HG02798 (cell line): ENCODE measurements around the gene REEP1.
"Not testable (repeated sequence)": the region's sequence is repeated elsewhere in the genome, so short reads cannot be mapped to it uniquely, and the experiment has no call there.

Experiments used
- ATAC-seq: cut with Tn5 transposase; IDR thresholded peaks from one replicate; pipeline ENCODE4 v1.9.1; 2021; ENCODE audit warnings: mild to moderate bottlenecking; ENCODE audit not compliant: unreplicated experiment, poor library complexity

REEP1 gene

GRCh38 chr2:86228574-86228973 is 108.9 kb downstream of the REEP1 start:
- not testable (repeated sequence) for ATAC-seq

GRCh38 chr2:86227685-86228084 is 109.7 kb downstream of the REEP1 start:
- ATAC-seq: no peak

- no peak for ATAC-seq
Measured at GRCh38 chr2:86226636-86227520, 110.5 kb downstream of the REEP1 start.

GRCh38 chr2:86226070-86226469 is 111.4 kb downstream of the REEP1 start:
- ATAC-seq: no peak

GRCh38 chr2:86225581-86225980 is 111.8 kb downstream of the REEP1 start:
- peak; percentile 59 for ATAC-seq

GRCh38 chr2:86224645-86225355 is 112.6 kb downstream of the REEP1 start:
- no peak for ATAC-seq

GRCh38 chr2:86223927-86224560 is 113.4 kb downstream of the REEP1 start:
- ATAC-seq: no peak

GRCh38 chr2:86223140-86223926 is 114.1 kb downstream of the REEP1 start:
- no peak for ATAC-seq

GRCh38 chr2:86221066-86221684 is 116.3 kb downstream of the REEP1 start:
- ATAC-seq: peak; percentile 65

- no peak for ATAC-seq
Measured at GRCh38 chr2:86219896-86220295, 117.5 kb downstream of the REEP1 start.

GRCh38 chr2:86218124-86218523 is 119.3 kb downstream of the REEP1 start:
- ATAC-seq: no peak

- no peak for ATAC-seq
Measured at GRCh38 chr2:86216575-86217555, 120.6 kb downstream of the REEP1 start.

- ATAC-seq: no peak
Measured at GRCh38 chr2:86214503-86214832, 123.0 kb downstream of the REEP1 start.

GRCh38 chr2:86213699-86214502 is 123.5 kb downstream of the REEP1 start:
- ATAC-seq: no peak

GRCh38 chr2:86213056-86213455 is 124.4 kb downstream of the REEP1 start:
- ATAC-seq: no peak

GRCh38 chr2:86211796-86212188 is 125.6 kb downstream of the REEP1 start:
- no peak for ATAC-seq

- peak; percentile 39 for ATAC-seq
Measured at GRCh38 chr2:86211033-86211795, 126.2 kb downstream of the REEP1 start.
